Esophagus squamous epithelium (tissue), 5 donors: ENCODE data around the gene KLHL2. TPM values are rescaled to one million over a fixed set of nuclear protein-coding genes. Genes with fewer than 3 reads are reported as not detected.

ENCODE experiments used
- DNase-seq: peaks from one replicate; lab custom pipeline; 2025; lab: John Stamatoyannopoulos, UW
- H3K27ac ChIP-seq, 4 donors: fragments of 200-600 bp; sonication (generic); one replicate each; pipeline ENCODE4 v1.5.1; 2016 to 2019; ENCODE audit warnings: mild to moderate bottlenecking in 1 of 4
- H3K27me3 ChIP-seq, 4 donors: fragments of 200-600 bp; sonication (generic); 1 replicate in 3 of 4; 2 replicates in 1 of 4; pipeline versions ENCODE4 v1.5.1 to v1.6.0; 2017 to 2021; ENCODE audit warnings: antibody characterized with exemption in 1 of 4
- H3K36me3 ChIP-seq, 3 donors: fragments of 200-600 bp; sonication (generic); one replicate each; pipeline ENCODE4 v1.5.1; 2016 to 2019
- H3K4me1 ChIP-seq, 3 donors: fragments of 200-600 bp; sonication (generic); one replicate each; pipeline ENCODE4 v1.5.1; 2017 to 2019
- H3K4me3 ChIP-seq, 4 donors: fragments of 200-600 bp; sonication (generic); 1 replicate in 3 of 4; 2 replicates in 1 of 4; pipeline ENCODE4 v1.5.1; 2016 to 2019; ENCODE audit warnings: mild to moderate bottlenecking in 2 of 4, moderate library complexity in 1 of 4
- H3K9me3 ChIP-seq, 3 donors: fragments of 200-600 bp; sonication (generic); one replicate each; pipeline ENCODE4 v1.5.1; 2016 to 2019
- POLR2A ChIP-seq, 4 donors: fragments of 450-650 bp; IDR thresholded peaks; one replicate each; pipeline ENCODE4 v1.6.1; 2017; ENCODE audit warnings: antibody characterized with exemption in 4 of 4, mild to moderate bottlenecking in 4 of 4, moderate library complexity in 3 of 4
- WGBS, 2 donors: methylation state at CpG; one replicate each; pipeline ENCODE4 v1.1.5; 2018; 5-methylcytosine and 5-hydroxymethylcytosine counted together
- intact Hi-C: fragments of 100-400 bp; cut with DNase I; formaldehyde crosslinking; loops from one replicate; pipeline ENCODE4 v1.15.0; 2022
- total RNA-seq, 4 donors: library from RNA; depleted of rRNA; stranded (reverse); fragments of >200 nt; gene quantifications; one replicate each; pipeline ENCODE4 v1.1.0, GENCODE V29; 2016
- TF ChIP-seq, protein P1 (sequence below), 6 experiments: fragments of 450-650 bp in 4 of 6; fragments of 200-600 bp in 2 of 6; sonication (generic) in 2 of 6; IDR thresholded peaks; one replicate each; pipeline ENCODE4 v1.5.1; 2016 to 2019; ENCODE audit warnings: antibody characterized with exemption in 6 of 6, mild to moderate bottlenecking in 4 of 6, moderate library complexity in 4 of 6
- donor health status: DM: yes; HTN: yes; CAD: no.

The KLHL2 gene
- total RNA-seq, 4 donors from 2014 or later, result 25.6 to 44.3 (median 30.8) TPM

GRCh38 chr4:165185448-165185847, 21.9 kb upstream of the KLHL2 start:
- DNase-seq, result no peak
- H3K4me1 ChIP-seq, result no peaks in the 10 kb centered on the region
- no peak overlapping the region for H3K27ac ChIP-seq
- intact Hi-C loops, result no loop called here
- H3K4me3 ChIP-seq, result no peak overlapping the region
- no peaks in the 10 kb centered on the region for H3K27me3 ChIP-seq
- TF ChIP-seq, protein P1, sequence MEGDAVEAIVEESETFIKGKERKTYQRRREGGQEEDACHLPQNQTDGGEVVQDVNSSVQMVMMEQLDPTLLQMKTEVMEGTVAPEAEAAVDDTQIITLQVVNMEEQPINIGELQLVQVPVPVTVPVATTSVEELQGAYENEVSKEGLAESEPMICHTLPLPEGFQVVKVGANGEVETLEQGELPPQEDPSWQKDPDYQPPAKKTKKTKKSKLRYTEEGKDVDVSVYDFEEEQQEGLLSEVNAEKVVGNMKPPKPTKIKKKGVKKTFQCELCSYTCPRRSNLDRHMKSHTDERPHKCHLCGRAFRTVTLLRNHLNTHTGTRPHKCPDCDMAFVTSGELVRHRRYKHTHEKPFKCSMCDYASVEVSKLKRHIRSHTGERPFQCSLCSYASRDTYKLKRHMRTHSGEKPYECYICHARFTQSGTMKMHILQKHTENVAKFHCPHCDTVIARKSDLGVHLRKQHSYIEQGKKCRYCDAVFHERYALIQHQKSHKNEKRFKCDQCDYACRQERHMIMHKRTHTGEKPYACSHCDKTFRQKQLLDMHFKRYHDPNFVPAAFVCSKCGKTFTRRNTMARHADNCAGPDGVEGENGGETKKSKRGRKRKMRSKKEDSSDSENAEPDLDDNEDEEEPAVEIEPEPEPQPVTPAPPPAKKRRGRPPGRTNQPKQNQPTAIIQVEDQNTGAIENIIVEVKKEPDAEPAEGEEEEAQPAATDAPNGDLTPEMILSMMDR (IDR thresholded peaks at IDR 0.05), result no peak
- TF ChIP-seq POLR2A (IDR thresholded peaks at IDR 0.05), result no peak
- WGBS, 2 donors, result 76 to 84% methylated on average over 5 of the region's 5 CpGs
- H3K36me3 ChIP-seq, result no peaks in the 10 kb centered on the region
- no peaks in the 10 kb centered on the region for H3K9me3 ChIP-seq

DNA sequence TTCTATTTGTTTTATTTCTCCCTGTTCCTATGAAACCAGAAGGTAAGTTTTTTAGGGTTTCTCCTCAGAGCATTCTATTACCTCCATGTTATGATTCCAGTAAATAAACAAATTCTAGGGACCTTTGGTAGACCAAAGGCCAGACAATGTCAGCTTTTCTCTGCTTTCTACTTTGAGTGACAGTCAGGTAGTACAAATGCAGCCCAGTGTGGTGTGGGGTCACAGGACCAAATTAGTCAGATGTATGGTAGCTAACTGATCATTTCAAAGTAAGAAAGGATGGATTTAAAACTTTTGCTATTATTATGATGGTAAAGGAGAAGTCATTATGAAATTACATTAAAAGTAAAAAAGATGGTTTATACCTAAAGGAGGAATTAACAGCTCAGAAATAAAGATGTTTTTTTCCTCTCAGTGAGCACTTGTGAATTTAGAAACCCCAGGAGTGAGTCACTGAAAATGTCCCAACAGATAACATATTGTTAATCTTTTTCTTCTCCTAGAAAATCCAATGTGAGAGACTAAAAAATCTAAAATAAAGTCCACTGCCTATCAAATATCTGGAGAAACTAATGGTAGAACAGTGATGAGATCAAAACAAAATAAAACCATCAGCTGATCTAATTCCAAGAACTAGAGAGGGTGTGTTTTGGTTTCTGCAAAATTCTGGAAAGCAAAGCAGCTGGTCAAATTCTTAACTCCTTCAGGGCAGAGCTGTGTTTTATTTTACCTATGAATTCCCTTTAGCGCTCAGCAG, 16.6 kb upstream of the KLHL2 start:
- WGBS, 2 donors, result 90 to 100% methylated on average over 1 of the region's 1 CpG
- no peaks in the 10 kb centered on the region for H3K36me3 ChIP-seq
- TF ChIP-seq, protein P1 (IDR thresholded peaks at IDR 0.05), result no peak
- TF ChIP-seq POLR2A (IDR thresholded peaks at IDR 0.05), result no peak
- no peaks in the 10 kb centered on the region for H3K27me3 ChIP-seq
- no peaks in the 10 kb centered on the region for H3K4me1 ChIP-seq
- no peak for DNase-seq
- no peak overlapping the region for H3K4me3 ChIP-seq
- no peaks in the 10 kb centered on the region for H3K9me3 ChIP-seq
- no peak overlapping the region for H3K27ac ChIP-seq
- intact Hi-C loops, result no loop called here

GRCh38 chr4:165191348-165191656, 16.1 kb upstream of the KLHL2 start:
- 57 to 60% methylated on average over 2 of the region's 2 CpGs for WGBS, 2 donors
- intact Hi-C loops, result no loop called here

GRCh38 chr4:165191814-165192499, 15.4 kb upstream of the KLHL2 start:
- DNase-seq, result no peak
- Histone ChIP-seq H3K27ac (no peak overlapping the region), H3K9me3 (no peaks in the 10 kb centered on the region), H3K4me1 (no peaks in the 10 kb centered on the region), H3K4me3 (no peak overlapping the region), H3K36me3 (no peaks in the 10 kb centered on the region), H3K27me3 (no peaks in the 10 kb centered on the region)
- WGBS, 2 donors, result 68 to 84% methylated on average over 7 of the region's 7 CpGs
- intact Hi-C loops, result no loop called here
- TF ChIP-seq, protein P1 (IDR thresholded peaks at IDR 0.05), result no peak
- no peak for TF ChIP-seq POLR2A (IDR thresholded peaks at IDR 0.05)

More at GRCh38 chr4:165191348-165191656, 16.1 kb upstream of the KLHL2 start:
- Histone ChIP-seq H3K27me3 (no peaks in the 10 kb centered on the region), H3K4me3 (no peak overlapping the region), H3K9me3 (no peaks in the 10 kb centered on the region), H3K4me1 (no peaks in the 10 kb centered on the region), H3K36me3 (no peaks in the 10 kb centered on the region), H3K27ac (no peak overlapping the region)
- DNase-seq, result no peak
- TF ChIP-seq, protein P1 (IDR thresholded peaks at IDR 0.05), result no peak
- no peak for TF ChIP-seq POLR2A (IDR thresholded peaks at IDR 0.05)

- Histone ChIP-seq H3K4me3 (no peak overlapping the region), H3K27me3 (no peaks in the 10 kb centered on the region), H3K27ac (no peak overlapping the region), H3K36me3 (no peaks in the 10 kb centered on the region), H3K4me1 (no peaks in the 10 kb centered on the region), H3K9me3 (no peaks in the 10 kb centered on the region)
- TF ChIP-seq POLR2A (IDR thresholded peaks at IDR 0.05), result no peak
- TF ChIP-seq, protein P1 (IDR thresholded peaks at IDR 0.05), result no peak
- intact Hi-C loops, result no loop called here
- 89 to 94% methylated on average over 1 of the region's 1 CpG for WGBS, 2 donors
- DNase-seq, result no peak
Measured at GRCh38 chr4:165192500-165192898, 14.9 kb upstream of the KLHL2 start.
